ENCODE data around the gene RPP21.
"Not testable (repeated sequence)": the region's sequence is repeated elsewhere in the genome, so short reads cannot be mapped to it uniquely, and the experiment has no call there.

Gene RPP21

DNA sequence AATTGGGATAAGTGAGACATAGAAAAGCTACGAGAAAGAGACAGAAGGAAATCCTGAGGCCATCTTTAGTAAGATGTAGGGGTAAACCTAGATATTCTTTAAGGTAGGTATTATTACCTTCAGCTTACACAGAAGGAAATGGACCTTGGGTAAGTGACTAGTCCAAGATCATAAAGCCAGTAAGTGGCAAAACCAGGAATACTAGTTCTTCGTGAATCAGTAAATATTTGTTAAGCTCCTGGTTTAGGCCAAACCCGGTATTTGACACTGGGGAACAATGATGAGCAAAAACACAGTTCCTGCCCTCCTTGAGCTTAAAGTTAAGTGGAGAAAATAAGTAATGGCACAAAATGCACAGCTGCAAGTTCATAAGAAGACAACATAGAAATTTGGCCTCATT is 13.0 kb upstream of the RPP21 start:
- DNase-seq = no peak

- DNase-seq = no peak
Observed at GRCh38 chr6:30334075-30334783, 10.7 kb upstream of the RPP21 start.

DNA sequence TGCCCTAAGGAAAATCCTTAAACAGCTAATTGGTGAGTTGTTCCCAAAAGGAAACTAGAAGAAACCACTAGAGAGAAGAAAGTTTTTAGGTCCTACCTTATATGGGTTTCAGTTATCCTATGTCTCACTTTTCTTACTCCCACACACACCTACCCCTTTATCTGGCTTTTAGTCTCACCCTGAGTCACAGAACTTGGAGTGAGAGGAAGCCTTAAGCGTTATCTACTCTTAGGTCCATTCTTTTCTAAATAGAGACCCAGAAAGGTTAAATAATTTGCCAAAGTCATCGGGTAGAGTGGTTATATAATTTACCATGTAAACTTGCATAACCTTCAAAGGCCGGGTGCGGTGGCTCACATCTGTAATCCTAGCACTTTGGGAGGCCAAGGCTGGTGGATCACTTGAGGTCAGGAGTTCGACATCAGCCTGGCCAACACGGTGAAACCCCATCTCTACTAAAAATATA is 4.3 kb upstream of the RPP21 start:
- DNase-seq = no peak

DNA sequence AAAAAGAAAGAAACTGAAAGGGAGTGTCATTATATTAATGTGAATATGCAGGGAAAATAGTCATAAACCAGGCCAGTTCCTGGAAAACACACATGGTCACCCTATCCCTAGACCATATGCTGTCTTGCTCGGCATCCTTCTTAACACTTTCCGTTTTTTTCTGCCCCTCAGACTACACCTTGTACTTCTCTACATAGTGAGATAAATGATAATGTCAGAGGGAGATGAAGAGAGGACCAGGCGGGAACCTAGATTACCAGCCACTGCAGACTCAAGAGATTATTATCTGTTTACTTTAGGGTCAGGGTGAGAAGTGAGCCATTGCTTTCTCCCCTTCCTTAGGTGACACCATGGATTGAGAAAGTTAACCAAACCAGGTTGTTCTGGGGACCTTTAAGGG is 3.7 kb upstream of the RPP21 start:
- DNase-seq = no peak

DNA sequence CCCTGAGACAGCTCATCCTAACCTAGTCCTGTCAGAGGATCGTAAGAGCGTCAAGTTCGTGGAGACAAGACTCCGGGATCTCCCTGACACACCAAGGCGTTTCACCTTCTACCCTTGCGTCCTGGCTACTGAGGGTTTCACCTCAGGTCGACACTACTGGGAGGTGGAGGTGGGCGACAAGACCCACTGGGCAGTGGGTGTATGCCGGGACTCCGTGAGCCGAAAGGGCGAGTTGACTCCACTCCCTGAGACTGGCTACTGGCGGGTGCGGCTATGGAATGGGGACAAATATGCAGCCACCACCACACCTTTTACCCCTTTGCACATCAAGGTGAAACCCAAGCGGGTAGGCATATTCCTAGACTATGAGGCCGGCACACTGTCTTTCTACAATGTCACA is 3.2 kb upstream of the RPP21 start:
- no peak for DNase-seq

DNA sequence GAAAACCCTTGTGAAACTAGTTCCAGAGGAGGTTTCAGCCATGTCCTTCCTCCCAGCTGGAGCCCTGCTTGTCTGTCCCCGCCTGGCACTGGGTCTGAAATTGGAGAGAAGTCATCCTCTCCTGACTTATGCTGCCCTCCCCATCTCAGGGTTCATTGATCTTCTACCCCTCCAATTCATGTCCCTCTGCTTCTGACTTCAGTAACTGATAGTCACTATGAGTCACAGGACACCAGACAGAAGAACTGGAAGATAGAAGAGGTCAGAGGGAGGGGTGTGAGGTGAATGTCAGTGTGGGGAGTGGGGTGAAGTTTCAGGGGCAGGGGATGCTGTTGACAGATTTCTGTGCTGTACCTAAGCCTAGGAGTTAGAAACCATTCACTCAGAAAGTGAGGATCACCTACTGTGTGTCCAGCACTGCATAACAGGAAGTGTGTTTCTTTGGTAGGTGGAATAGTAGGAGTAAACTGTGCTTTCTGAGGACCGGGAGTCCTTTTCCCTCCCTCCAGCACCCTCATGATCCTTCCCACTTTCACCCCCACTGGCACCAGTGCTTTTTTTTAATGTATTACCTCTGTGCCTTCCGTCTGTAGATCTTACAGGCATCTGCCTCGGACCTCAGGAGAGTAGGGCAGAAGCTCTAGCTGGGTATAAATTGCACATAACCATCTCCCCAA is 627 bp upstream of the RPP21 start:
- DNase-seq = no peak

- no peak for DNase-seq
Observed at GRCh38 chr6:30345852-30346251, 896 bp downstream of the RPP21 start.

DNA sequence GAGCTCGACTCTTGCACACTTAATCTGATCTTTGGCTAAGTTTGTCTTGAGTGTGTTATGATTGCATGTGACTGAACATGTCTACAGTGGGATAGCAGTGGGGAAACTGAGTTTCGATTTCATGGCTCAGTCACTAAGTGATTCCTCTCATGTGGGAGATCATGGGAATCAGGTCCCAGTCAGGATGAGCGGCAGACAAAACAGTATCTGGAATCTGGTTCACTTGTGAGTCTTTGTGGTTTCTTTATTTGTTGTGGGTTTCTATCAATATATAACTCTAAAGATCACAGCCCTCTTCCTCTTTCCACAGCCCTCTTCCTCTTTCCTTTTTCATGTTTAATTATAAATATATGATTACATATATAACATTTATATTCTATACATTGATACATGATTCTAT is 4.0 kb downstream of the RPP21 start:
- no peak for DNase-seq

DNA sequence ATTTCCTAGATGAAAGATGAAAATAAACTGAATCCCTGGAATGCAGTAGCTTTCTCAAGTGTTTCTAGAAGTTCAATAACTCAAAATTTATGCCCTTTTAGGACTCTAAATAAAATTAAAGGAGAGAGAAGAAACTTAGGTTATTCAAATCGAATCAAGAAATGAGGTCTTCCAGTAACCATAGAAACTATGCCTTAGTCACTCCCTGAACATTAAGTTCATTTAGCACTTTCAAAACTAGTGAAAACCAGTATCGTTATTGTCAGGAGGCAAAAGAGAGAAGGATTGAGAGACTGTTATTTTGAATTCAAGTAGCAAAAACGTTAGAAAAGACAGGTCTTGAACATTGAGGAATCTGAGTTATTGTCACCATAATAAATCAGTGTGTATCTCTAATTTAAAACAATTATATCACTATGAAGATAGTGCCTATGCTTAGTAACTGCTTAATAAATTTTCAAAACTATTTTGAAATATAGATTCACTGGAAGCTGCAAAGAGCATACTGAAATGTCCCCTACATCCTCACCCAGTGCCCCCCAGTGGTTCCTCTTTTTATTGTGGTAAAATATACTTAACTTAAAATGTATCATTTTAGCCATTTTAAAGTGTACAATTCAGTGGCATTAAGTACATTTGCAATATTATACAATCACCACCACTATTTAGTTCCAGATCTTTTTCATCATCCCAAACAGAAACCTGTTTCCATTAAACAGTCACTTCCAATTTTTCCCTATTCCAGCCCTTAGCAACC is 4.6 kb downstream of the RPP21 start:
- no peak for DNase-seq

DNA sequence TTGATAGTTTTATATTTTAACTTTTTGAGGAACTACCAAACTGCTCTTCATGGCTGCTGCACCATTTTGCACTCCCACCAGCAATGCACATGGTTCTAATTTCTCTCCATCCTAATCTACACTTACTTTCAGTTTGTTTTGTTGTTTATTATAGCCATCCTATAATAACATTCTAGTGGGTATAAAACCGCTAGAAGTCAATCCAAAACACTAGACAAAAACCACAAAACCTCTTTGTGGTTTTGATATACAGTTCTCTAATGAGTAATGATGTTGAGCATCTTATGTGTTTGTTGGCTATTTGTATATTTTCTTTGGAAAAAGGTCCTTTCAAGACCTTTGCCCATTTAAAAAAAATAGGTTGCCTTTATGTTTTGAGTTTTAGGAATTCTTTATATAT is 5.6 kb downstream of the RPP21 start:
- no peak for DNase-seq

GRCh38 chr6:30352550-30352949 is 7.6 kb downstream of the RPP21 start:
- no peak for DNase-seq

DNA sequence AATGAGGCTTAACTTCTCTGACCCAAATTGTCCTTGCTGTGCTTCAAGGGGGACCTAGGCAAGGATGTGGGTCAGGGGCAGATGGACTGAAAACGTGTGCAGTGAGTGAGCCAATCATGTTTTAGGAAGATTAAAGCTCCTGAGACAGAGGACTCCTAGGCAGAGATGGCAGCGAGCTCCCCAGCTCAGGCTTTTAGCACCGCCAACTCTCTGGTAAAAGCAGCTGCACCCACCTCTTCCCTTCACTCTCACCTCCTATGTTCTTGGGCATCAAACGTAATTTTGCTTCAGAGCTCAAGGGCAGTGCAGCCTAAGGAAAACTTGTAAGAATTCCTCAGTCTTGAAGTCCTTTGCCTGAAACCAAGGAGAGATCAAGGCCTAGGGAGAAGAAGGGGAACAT is 10.3 kb downstream of the RPP21 start:
- no peak for DNase-seq

- no peak for DNase-seq
Observed at GRCh38 chr6:30356536-30356935, 11.6 kb downstream of the RPP21 start.

DNA sequence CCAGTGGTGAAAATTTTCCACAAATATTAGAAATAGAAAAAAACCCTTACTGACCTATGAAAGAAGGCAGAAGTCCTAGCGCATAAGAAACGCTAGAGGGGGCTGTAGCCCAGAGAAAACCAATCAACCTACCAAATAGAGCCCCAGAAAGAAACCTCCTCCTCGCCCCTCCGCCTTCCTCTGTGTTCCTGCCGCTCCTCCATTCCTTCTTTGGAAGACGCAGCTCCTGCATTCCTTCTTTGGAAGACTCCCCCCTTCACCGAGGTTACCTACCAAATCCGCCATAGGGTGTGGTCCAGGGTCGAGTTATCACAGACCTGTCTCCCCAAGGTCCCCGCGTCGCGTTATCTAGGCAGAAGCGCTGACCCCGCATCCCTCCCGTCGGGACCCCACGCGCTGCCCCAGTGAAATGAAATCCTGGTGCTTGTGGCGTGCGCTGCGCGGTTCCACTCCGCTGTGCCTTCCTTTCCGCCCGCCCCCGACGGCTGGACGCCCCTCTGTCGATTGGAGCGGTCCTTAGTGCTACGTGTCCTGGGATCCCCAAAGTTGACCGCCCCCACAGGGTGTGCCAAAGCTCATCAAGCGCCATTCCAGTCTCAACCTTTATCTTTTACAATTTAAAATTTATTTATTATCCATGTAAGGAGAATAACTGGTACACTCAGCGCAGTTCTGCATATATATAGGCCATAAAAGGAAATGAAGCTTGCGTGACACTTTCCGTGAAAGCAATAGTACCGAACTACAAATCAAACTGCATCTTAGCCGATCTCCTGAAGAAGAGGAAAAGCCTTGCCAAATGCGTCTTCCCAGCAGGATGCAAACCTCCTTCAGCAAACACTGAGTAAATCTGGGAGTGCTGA is 13.0 kb downstream of the RPP21 start:
- no peak for DNase-seq

GRCh38 chr6:30359276-30359675 is 14.3 kb downstream of the RPP21 start:
- no peak for DNase-seq

GRCh38 chr6:30360139-30360538 is 15.2 kb downstream of the RPP21 start:
- DNase-seq = no peak

GRCh38 chr6:30361661-30362060 is 16.7 kb downstream of the RPP21 start:
- DNase-seq = no peak

DNA sequence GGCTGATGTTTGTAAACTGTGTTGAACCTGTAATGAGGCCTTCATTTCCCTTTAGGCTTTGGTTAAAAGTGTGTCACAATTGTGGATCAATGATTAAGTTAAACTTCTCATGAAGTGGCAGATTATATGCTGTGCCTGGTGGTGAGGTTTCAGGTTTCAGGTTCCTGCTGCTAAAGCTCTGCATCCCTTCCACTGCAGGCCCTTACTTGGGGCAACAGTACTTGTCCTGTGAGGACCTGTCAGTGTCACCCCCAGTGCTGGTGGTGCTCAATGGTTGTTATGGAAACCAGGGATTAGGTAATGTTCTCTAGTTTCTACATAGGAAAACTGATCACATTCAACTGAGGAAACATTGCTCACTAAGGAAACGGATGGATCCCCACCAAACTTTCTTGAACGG is 18.5 kb downstream of the RPP21 start:
- no peak for DNase-seq

GRCh38 chr6:30364591-30364990 is 19.6 kb downstream of the RPP21 start:
- no peak for DNase-seq

DNA sequence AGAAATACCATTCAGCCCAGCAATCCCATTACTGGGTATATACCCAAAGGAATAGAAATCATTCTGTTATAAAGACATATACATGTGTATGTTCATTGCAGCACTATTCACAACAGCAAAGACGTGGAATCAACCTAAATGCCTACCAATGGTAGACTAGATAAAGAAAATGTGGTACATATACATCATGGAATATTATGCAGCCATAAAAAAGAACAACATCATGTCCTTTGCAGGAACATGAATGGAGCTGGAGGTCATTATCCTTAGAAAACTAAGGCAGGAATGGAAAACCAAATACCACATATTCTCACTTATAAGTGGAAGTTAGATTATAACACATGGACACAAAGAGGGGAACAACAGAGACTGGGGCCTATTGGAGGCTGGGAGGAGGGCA is 24.3 kb downstream of the RPP21 start:
- not testable (repeated sequence) for DNase-seq

GRCh38 chr6:30378290-30378937 is 33.5 kb downstream of the RPP21 start:
- no peak for DNase-seq

DNA sequence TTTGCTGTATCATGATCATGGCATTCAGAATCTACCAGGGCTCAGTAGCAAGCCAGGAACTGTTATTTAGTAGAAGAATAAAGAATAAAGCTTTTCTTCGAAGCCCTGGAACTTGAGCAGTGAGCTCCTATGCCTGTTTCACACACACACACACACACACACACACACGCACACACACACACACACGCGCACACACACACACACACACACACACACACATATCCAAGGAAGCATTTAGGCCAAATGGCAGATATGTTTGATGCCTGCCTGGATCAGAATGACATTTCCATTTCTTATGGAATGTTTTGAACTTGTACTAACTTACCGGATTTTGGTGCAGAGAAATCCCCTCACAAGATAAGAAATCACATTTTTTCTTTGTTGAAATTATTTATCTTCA is 35.5 kb downstream of the RPP21 start:
- DNase-seq = no peak

GRCh38 chr6:30386166-30386565 is 41.2 kb downstream of the RPP21 start:
- DNase-seq = no peak
